Stimulated activated CD8-positive, alpha-beta memory T cell treated with anti-CD3 and anti-CD28 coated beads, Interleukin-12 subunit alpha, Interleukin-12 subunit beta, amount 100 ng/mL, for 4 hours (primary cell): Measurements from ENCODE around the gene RBM12.

Experiments
- DNase-seq: peaks from one replicate; pipeline ENCODE4 v3.0.0-alpha.2; 2020; ENCODE audit warnings: low read depth

RBM12 gene

DNA sequence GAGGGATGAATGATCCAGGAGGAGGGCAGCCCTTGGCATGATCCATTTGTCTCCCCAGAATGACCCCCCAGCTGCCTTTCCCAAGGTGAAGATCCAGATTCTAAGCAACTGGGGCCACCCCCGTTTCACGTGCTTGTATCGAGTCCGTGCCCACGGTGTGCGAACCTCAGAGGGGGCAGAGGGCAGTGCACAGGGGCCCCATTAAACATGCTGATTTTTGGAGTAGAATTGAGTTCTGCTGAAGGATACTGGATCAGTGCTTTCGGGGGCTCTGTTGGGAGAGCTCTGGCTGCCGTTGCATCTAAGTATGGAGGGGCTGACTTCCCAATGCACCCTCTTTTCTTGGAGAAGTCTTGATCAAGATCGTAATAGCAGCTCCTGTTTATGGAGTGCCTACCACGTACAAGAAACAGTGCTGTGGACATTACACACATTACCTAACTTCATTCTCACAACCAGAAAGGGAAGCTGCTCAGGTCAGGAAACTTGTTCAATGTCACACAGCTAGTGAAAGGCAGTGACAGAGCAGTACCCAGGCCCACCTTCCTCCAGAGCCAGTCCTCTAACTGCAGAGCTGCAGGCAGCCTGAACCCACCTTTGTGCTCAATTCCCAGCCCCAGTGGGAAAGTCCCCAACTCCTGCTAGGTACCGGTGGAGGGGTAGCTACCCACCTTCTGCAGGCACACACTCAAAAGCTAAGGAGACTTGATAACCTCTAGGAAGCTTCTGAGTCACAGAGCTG lies 43.7 kb downstream of the RBM12 start:
- no peak for DNase-seq

GRCh38 chr20:35619196-35620095 lies 45.3 kb downstream of the RBM12 start:
- DNase-seq, result peak; percentile 52

DNA sequence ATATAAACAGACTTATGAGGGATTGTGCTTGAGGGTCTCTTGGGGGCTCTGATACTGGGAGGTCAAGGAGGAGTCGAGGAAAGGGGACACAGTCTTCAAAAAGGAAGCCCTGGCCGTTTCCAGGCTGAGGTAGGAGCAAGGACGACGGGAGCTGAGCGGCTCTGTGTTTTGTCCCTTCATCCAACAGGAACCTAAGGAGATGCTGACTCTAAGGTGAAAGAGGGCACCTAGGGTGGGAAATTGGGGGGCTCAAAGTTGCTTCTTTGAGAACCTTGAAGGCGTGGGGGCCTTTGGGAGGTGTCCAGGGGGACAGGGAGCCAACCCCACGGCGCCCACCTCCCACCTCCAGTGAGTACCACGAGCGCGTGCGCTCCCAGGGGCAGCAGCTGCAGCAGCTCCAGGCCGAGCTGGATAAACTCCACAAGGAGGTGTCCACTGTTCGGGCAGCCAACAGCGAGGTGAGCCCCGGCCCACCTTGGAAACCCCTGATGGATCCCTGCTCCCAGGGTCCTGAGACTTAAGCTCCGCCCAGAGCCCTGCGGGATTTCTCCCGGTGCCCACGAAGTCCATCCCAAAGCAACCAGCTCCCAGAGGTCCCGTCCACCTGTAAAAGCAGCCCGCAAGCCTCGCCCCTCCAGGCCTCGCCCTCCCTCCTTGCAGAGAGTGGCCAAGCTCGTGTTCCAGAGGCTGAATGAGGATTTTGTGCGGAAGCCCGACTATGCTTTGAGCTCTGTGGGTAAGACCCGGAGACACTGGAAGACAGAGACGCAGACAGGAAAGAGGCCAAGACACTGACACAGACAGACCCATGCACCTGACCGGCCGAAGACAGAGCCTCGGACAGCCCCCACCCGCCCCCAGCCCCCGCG lies 46.2 kb downstream of the RBM12 start:
- DNase-seq, result no peak

- no peak for DNase-seq
These were observed 47.1 kb downstream of the RBM12 start for GRCh38 chr20:35617397-35618262.

DNA sequence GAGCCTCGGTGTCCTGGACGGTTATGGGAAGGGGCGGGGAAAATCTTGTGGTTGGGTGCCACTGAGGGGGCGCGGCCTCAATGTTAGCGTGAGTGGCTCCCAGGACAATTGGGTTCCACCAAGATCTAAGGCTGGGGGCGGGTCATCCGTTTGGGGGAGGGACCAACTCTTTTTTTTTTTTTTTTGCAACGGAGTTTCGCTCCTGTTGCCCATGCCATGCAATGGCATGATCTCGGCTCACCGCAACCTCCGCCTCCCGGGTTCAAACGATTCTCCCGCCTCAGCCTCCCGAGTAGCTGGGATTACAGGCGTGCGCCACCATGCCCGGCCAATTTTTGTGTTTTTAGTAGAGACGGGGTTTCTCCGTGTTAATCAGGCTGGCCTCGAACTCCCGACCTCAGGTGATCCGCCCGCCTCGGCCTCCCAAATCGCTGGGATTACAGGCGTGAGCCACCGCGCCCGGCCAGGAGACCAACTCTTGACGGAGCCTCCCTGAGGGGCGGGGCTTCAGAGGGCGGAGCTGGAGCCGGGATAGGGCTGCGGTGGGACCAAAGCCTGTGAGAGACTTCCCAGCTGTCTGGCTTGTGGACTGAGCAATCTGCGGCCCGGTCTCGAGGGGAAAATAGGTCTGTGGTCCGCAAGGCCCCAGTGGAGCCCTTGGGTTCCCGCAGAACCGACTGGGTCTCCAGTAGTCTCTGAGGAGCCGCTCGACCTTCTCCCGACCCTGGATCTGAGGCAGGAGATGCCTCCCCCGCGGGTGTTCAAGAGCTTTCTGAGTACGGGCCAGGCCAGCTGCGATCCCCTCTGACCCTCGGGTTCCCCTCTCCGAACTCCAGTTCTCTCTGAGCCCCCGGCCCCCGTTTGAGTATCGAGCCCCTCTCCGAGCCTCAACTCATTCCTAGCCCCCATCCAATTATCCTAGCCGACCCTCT lies 48.0 kb downstream of the RBM12 start:
- no peak for DNase-seq

- DNase-seq, result peak; percentile 100
These were observed 48.8 kb downstream of the RBM12 start, which contains the start of gene SPAG4 for GRCh38 chr20:35615667-35616464. Gene SPAG4, plus strand, starts transcription at chr20:35615829. Its CDS starts 175 bp downstream, at chr20:35616004.

DNA sequence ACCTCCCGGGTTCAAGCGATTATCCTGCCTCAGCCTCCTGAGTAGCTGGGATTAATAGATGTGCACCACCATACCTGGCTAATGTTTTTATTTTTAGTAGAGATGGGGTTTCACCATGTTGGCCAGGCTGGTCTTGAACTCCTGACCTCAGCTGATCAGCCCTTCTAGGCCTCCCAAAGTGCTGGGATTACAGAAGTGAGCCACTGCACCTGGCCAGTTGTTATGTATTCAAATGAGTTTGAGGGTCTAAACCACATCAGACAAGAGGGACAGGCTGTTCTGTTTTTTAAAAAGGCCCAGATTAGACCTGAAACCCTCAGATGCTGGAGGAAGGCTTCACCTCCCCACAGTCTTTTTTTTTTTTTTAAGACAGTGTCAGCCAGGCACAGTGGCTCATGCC lies 53.2 kb downstream of the RBM12 start:
- DNase-seq, result no peak

- no peak for DNase-seq
These were observed 53.8 kb downstream of the RBM12 start for GRCh38 chr20:35610833-35611427.

- DNase-seq, result no peak
These were observed 57.5 kb downstream of the RBM12 start for GRCh38 chr20:35607003-35607735.

DNA sequence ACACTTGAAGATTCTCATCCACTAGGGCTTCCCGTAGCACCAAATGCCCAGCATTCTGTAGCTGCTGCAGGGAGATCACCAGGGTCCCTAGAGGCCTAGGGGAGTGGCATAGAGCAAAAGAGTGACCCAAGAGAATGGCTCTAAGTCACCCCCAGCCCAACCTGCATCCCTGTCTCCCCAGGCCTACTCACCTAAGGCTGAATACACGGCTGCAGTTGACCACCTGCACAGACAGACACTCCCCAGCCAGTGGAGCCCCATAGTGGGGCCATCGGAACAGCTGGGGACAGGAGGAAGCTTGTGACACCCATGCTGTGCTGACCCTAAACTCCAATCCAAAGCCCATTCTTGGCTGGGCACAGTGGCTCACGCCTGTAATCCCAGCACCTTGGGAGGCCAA lies 58.6 kb downstream of the RBM12 start:
- no peak for DNase-seq

DNA sequence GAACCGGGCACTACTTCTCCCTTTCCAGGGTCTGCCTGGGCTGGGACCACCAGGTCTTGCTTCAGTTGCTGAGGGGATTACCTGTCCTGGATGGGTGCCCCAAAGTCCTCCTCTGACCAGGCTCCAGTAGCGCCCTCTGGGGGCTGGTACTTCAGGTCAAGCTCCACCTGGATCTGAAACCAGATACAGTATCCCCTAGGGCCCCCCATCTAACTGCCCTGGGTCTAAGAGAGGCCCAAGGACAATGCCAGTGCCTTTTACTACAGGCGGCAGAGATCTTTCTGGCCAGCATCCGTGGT lies 60.3 kb downstream of the RBM12 start:
- no peak for DNase-seq

DNA sequence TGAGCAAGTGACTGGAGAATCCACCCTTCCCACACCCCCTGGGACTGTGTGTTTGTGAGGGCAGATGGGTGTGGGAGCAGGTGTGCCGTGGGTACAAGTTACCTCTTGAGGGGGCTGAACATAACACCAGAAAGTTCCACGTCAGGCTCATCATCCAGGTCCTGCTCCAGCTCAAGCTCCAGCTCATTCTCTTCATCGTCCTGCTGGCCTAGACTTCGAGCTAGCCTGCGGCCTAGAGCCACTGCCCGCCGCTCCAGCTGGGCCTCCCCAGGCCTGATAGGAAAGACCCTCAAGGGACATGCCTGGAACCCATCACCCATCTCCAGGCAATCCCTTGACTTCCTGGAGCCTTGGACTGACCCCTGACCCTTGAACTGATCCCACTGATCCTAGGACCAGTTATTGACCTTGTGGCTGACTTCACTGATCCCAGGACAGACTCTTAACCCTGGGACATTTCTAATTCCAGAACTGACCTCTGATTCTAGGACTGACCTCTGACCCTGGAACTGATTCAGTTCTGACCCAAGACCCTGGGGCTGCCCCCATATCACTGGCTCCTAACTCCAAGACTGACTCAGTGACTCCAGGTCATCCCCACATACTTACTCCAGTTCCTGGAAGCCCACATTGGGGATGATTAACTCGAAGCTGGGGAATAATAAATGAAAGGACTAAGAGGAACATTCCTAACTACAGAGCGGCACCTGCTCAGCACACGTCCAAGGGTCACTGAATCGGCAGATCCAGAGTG lies 60.8 kb downstream of the RBM12 start:
- DNase-seq, result no peak

- no peak for DNase-seq
These were observed 61.7 kb downstream of the RBM12 start for GRCh38 chr20:35602851-35603495.

GRCh38 chr20:35601990-35602389 lies 62.7 kb downstream of the RBM12 start:
- DNase-seq, result no peak

DNA sequence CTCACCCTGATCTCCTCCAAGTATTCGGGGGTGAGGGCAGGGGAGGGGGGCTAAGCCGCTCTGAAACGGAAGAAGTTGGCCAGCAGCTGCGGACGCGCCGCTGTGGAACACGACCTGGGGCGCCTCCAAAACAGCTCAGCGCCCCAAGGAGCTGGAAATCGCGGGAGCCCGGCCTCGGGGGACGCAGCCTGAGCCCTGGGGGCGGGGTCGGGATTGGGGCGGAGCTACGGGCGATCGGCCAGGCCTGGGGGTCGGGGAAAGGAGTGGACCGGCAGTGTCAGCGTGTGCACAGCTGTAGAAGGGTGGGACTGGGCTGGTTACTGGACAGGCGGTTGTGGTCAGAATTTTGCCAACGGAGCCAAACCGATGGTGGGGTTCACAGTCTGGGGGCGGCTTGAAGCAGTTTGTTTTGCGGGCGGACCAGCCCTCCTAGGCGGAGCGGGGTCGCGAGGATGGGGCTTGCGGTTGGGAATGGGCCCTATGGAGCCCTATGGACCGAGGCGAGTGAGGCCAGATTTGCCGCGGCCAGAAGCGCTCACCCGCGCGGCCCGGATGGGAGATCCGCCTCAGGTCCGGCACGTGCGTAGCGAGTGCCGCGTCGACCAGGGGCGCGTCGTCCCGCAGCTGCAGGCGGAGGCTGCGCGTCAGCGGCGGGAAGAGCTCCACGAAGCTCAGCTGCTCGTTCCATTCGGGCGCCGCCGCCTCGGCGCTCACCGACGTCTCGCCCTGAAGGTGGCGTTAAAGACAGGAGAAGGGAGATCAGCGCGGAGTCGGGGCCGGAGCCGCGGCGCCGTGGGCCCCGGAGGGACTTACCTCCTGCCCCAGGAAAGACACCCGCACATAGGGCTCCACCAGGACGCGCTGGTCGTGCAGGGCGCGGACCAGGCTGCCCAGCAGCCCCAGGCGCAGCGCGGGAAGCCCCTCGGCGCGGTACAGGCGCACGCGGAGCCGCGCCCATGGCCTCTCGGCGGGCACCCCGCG lies 63.4 kb downstream of the RBM12 start:
- DNase-seq, result peak; percentile 63
